HCT116 (cell line): ENCODE measurements around the gene DENND2A. TPM values are rescaled to one million over a fixed set of nuclear protein-coding genes. Genes with fewer than 3 reads are reported as not detected.

Source experiments
- ATAC-seq: fragments of 200-7000 bp; cut with Tn5 transposase; 2 replicates; pipeline ENCODE4 v1.9.1; 2020; ENCODE audit warnings: mild to moderate bottlenecking, moderate library complexity
- BruUV-seq: library from RNA; stranded (reverse); fragments of 400-500 nt; replicated peaks from 2 replicates; lab custom pipeline; 2021; lab: Mats Ljungman, UMichigan
- CTCF ChIA-PET: fragments of 300-600 bp; sonication (Branson Sonifier 250); formaldehyde crosslinking; loops from one replicate; lab custom pipeline; 2021; ENCODE audit warnings: antibody characterized with exemption; lab: Charles Lee
- POLR2A ChIA-PET: fragments of 300-600, 350-600 bp; sonication (Branson Sonifier 250); formaldehyde crosslinking; loops from one replicate; lab custom pipeline; 2021; ENCODE audit warnings: antibody characterized with exemption; lab: Charles Lee
- RAD21 ChIA-PET, 2 experiments: fragments of 300-600 bp; sonication (Branson Sonifier 250); formaldehyde crosslinking; loops; one replicate each; lab custom pipeline; 2023; ENCODE audit warnings: low total read pairs in 2 of 2; ENCODE audit not compliant: uncharacterized antibody in 2 of 2, unreplicated experiment in 2 of 2, low non-redundant PET in 1 of 2; lab: Charles Lee
- DNase-seq: peaks from one replicate; pipeline ENCODE4 v3.0.0-alpha.2; 2010; ENCODE audit warnings: low read depth, low spot score
- H2AFZ ChIP-seq: fragments of 200-600 bp; shearing (Covaris generic), sonication (generic); 2 replicates; pipeline ENCODE4 v1.6.1; 2017; ENCODE audit warnings: low read depth, mixed run types, mixed read lengths, antibody characterized with exemption, low read length; ENCODE audit not compliant: poor library complexity, severe bottlenecking
- H3K27ac ChIP-seq: 2 replicates; pipeline ENCODE4 v1.5.1; 2012; ENCODE audit warnings: low read depth, low read length
- H3K27me3 ChIP-seq: fragments of 200-600 bp; sonication (generic); 2 replicates; pipeline ENCODE4 v1.6.1; 2016; ENCODE audit warnings: mixed run types, low read length, mixed read lengths; ENCODE audit not compliant: insufficient read depth
- H3K36me3 ChIP-seq, 2 experiments: fragments of 200-500 bp in 1 of 2; fragments of 200-600 bp in 1 of 2; sonication (Bioruptor generic) in 1 of 2; sonication (generic) in 1 of 2; 2 replicates each; pipeline versions ENCODE4 v1.5.1 to v1.6.1; 2014 to 2016; ENCODE audit warnings: low read length in 2 of 2, inconsistent platforms in 1 of 2, mixed read lengths in 1 of 2, mixed run types in 1 of 2; ENCODE audit not compliant: insufficient read depth in 2 of 2, control insufficient read depth in 1 of 2
- H3K4me1 ChIP-seq, 2 experiments: fragments of 200-600 bp in 1 of 2; sonication (generic) in 1 of 2; 2 replicates each; pipeline versions ENCODE4 v1.5.1 to v1.6.1; 2012 to 2017; ENCODE audit warnings: low read length in 2 of 2, inconsistent platforms in 1 of 2, mild to moderate bottlenecking in 1 of 2, mixed read lengths in 1 of 2, mixed run types in 1 of 2, moderate library complexity in 1 of 2; ENCODE audit not compliant: insufficient read depth in 2 of 2, control insufficient read depth in 1 of 2
- H3K4me2 ChIP-seq: fragments of 200-600 bp; sonication (generic); 2 replicates; pipeline ENCODE4 v1.6.1; 2017; ENCODE audit warnings: mixed run types, low read length, mixed read lengths
- H3K4me3 ChIP-seq, 2 experiments: fragments of 200-600 bp in 1 of 2; sonication (generic) in 1 of 2; replicated peaks in 1 of 2; 2 replicates each; pipeline ENCODE4 v1.5.1; 2011 to 2016; ENCODE audit warnings: low read length in 2 of 2, control low read depth in 1 of 2, low read depth in 1 of 2, mild to moderate bottlenecking in 1 of 2, mixed read lengths in 1 of 2, mixed run types in 1 of 2
- H3K79me2 ChIP-seq: fragments of 200-600 bp; sonication (generic); 2 replicates; pipeline ENCODE4 v1.6.1; 2017; ENCODE audit warnings: mild to moderate bottlenecking, mixed run types, low read length, moderate library complexity, mixed read lengths; ENCODE audit not compliant: insufficient read depth
- H3K9ac ChIP-seq: fragments of 200-600 bp; sonication (generic); 2 replicates; pipeline ENCODE4 v1.6.1; 2016; ENCODE audit warnings: low read length, mixed read lengths
- H3K9me2 ChIP-seq: fragments of 200-600 bp; sonication (generic), shearing (Covaris generic); 2 replicates; pipeline ENCODE4 v1.6.1; 2017; ENCODE audit warnings: mixed run types, mild to moderate bottlenecking, moderate library complexity; ENCODE audit not compliant: insufficient read depth
- H3K9me3 ChIP-seq, 2 experiments: fragments of 200-500 bp in 1 of 2; fragments of 200-600 bp in 1 of 2; sonication (Bioruptor generic) in 1 of 2; sonication (generic) in 1 of 2; 2 replicates each; pipeline ENCODE4 v1.6.1; 2014 to 2017; ENCODE audit warnings: low read length in 2 of 2, mixed read lengths in 2 of 2, inconsistent platforms in 1 of 2, low read depth in 1 of 2, mild to moderate bottlenecking in 1 of 2, mixed run types in 1 of 2, moderate library complexity in 1 of 2; ENCODE audit not compliant: control insufficient read depth in 1 of 2, insufficient read depth in 1 of 2
- H4K20me1 ChIP-seq: fragments of 200-600 bp; sonication (generic), shearing (Covaris generic); 2 replicates; pipeline ENCODE4 v1.6.1; 2017; ENCODE audit warnings: mixed run types, mild to moderate bottlenecking, moderate library complexity; ENCODE audit not compliant: insufficient read depth
- CBX3 ChIP-seq: IDR thresholded peaks from 2 replicates; pipeline ENCODE4 v1.6.1; 2012; ENCODE audit warnings: low read depth
- CEBPB ChIP-seq: IDR thresholded peaks from 2 replicates; pipeline ENCODE4 v1.6.1; 2012; ENCODE audit warnings: low read depth
- EGR1 ChIP-seq: IDR thresholded peaks from 2 replicates; pipeline ENCODE4 v1.6.1; 2012; ENCODE audit warnings: low read depth
- EZH2 ChIP-seq: fragments of 200-600 bp; sonication (generic); IDR thresholded peaks from 2 replicates; pipeline ENCODE4 v1.6.1; 2017; ENCODE audit warnings: antibody characterized with exemption, mixed run types
- EZH2phosphoT487 ChIP-seq: fragments of 200-600 bp; IDR thresholded peaks from 2 replicates; pipeline ENCODE4 v1.6.1; 2018; ENCODE audit warnings: antibody characterized with exemption, borderline replicate concordance
- FOSL1 ChIP-seq: IDR thresholded peaks from 2 replicates; pipeline ENCODE4 v1.6.1; 2012; ENCODE audit warnings: low read depth
- JUND ChIP-seq: IDR thresholded peaks from 2 replicates; pipeline ENCODE4 v1.6.1; 2012
- POLR2A ChIP-seq: IDR thresholded peaks from 2 replicates; pipeline ENCODE4 v1.7.0; 2011; ENCODE audit warnings: borderline replicate concordance; ENCODE audit not compliant: insufficient read depth, insufficient read length; ENCODE audit errors: extremely low read depth
- RAD21 ChIP-seq: IDR thresholded peaks from 2 replicates; pipeline ENCODE4 v1.6.1; 2012; ENCODE audit warnings: low read depth, mild to moderate bottlenecking
- SIN3A ChIP-seq: IDR thresholded peaks from 2 replicates; pipeline ENCODE4 v1.6.1; 2012; ENCODE audit warnings: low read depth
- SP1 ChIP-seq: IDR thresholded peaks from 2 replicates; pipeline ENCODE4 v1.6.1; 2012; ENCODE audit warnings: low read depth
- SRF ChIP-seq: IDR thresholded peaks from 2 replicates; pipeline ENCODE4 v1.6.1; 2012; ENCODE audit warnings: low read depth
- TCF7L2 ChIP-seq: IDR thresholded peaks from 2 replicates; pipeline ENCODE4 v1.7.0; 2011; ENCODE audit warnings: borderline replicate concordance, inconsistent platforms; ENCODE audit not compliant: insufficient read depth, insufficient read length; ENCODE audit errors: extremely low read depth
- YY1 ChIP-seq: IDR thresholded peaks from 2 replicates; pipeline ENCODE4 v1.6.1; 2011; ENCODE audit warnings: low read length, low read depth, moderate library complexity, mild to moderate bottlenecking; ENCODE audit not compliant: insufficient replicate concordance; ENCODE audit errors: extremely low read depth
- ZNF274 ChIP-seq: fragments of 200-500 bp; sonication (Bioruptor generic); IDR thresholded peaks from 2 replicates; pipeline ENCODE4 v1.6.1; 2014; ENCODE audit warnings: mild to moderate bottlenecking, low read depth, low read length, inconsistent platforms
- intact Hi-C: fragments of 100-400 bp; cut with micrococcal nuclease; formaldehyde crosslinking; loops from 2 replicates; pipeline ENCODE4 v1.10.0; 2022
- total RNA-seq: library from RNA; stranded (reverse); gene quantifications from one replicate; pipeline ENCODE4 v1.2.1, GENCODE V29; 2021; ENCODE audit not compliant: unreplicated experiment
- TF ChIP-seq, protein P1 (sequence below): IDR thresholded peaks from 2 replicates; pipeline ENCODE4 v1.6.1; 2012; ENCODE audit warnings: low read depth
- TF ChIP-seq, protein P2 (sequence below): IDR thresholded peaks from 2 replicates; pipeline ENCODE4 v1.6.1; 2012
- TF ChIP-seq, protein P3 (sequence below): IDR thresholded peaks from 2 replicates; pipeline ENCODE4 v1.6.1; 2011; ENCODE audit warnings: mild to moderate bottlenecking, low read length, moderate library complexity; ENCODE audit not compliant: insufficient replicate concordance; ENCODE audit errors: extremely low read depth

Gene DENND2A
- total RNA-seq, 1 experiment from 2014 or later = 0.12 TPM

DNA sequence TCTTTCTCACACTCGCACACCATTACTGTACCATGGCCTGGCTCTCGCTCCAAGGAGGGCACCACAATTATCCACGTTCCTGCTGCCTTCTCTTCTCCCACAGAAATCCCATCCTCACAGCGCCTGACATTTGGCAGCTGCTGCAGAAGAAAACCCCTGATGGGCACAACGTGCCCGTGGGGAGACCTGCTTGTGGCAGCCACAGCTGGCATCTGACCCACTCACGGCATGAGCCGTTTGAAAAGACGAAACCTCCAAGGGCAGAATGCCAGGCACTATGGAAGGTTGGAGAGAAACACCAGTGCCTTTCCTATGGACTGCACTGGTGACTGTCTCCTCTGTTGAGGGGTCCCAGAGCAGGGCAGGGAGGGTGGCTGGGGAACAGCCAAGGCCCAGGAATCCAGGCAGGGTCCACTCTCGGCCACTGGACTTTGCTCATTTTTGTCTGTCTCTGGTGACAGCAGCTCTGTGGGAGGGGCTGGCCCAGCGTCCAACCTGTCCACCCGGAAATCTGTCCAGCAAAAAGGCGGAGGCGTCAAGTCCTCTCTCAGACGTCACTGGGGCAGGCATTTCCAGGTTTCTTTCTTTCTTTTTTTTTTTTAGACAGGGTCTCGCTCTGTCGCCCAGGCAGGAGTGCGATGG lies 100.4 kb downstream of the DENND2A start:
- POLR2A ChIA-PET = no interaction called here
- H3K27me3 ChIP-seq = no peaks in the 10 kb centered on the region
- no peak for ATAC-seq
- TF ChIP-seq, protein P1, sequence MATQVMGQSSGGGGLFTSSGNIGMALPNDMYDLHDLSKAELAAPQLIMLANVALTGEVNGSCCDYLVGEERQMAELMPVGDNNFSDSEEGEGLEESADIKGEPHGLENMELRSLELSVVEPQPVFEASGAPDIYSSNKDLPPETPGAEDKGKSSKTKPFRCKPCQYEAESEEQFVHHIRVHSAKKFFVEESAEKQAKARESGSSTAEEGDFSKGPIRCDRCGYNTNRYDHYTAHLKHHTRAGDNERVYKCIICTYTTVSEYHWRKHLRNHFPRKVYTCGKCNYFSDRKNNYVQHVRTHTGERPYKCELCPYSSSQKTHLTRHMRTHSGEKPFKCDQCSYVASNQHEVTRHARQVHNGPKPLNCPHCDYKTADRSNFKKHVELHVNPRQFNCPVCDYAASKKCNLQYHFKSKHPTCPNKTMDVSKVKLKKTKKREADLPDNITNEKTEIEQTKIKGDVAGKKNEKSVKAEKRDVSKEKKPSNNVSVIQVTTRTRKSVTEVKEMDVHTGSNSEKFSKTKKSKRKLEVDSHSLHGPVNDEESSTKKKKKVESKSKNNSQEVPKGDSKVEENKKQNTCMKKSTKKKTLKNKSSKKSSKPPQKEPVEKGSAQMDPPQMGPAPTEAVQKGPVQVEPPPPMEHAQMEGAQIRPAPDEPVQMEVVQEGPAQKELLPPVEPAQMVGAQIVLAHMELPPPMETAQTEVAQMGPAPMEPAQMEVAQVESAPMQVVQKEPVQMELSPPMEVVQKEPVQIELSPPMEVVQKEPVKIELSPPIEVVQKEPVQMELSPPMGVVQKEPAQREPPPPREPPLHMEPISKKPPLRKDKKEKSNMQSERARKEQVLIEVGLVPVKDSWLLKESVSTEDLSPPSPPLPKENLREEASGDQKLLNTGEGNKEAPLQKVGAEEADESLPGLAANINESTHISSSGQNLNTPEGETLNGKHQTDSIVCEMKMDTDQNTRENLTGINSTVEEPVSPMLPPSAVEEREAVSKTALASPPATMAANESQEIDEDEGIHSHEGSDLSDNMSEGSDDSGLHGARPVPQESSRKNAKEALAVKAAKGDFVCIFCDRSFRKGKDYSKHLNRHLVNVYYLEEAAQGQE = no peak
- TF ChIP-seq RAD21 (no peak), CEBPB (no peak), EZH2 (no peak), JUND (no peak), POLR2A (no peak), EGR1 (no peak), EZH2phosphoT487 (no peak), SP1 (no peak), TCF7L2 (no peak), CBX3 (no peak), FOSL1 (no peak), YY1 (no peak), ZNF274 (no peak), SIN3A (no peak), SRF (no peak)
- TF ChIP-seq, protein P2, sequence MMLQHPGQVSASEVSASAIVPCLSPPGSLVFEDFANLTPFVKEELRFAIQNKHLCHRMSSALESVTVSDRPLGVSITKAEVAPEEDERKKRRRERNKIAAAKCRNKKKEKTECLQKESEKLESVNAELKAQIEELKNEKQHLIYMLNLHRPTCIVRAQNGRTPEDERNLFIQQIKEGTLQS = no peak
- TF ChIP-seq, protein P3, sequence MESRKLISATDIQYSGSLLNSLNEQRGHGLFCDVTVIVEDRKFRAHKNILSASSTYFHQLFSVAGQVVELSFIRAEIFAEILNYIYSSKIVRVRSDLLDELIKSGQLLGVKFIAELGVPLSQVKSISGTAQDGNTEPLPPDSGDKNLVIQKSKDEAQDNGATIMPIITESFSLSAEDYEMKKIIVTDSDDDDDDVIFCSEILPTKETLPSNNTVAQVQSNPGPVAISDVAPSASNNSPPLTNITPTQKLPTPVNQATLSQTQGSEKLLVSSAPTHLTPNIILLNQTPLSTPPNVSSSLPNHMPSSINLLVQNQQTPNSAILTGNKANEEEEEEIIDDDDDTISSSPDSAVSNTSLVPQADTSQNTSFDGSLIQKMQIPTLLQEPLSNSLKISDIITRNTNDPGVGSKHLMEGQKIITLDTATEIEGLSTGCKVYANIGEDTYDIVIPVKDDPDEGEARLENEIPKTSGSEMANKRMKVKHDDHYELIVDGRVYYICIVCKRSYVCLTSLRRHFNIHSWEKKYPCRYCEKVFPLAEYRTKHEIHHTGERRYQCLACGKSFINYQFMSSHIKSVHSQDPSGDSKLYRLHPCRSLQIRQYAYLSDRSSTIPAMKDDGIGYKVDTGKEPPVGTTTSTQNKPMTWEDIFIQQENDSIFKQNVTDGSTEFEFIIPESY = no peak
- TF ChIP-seq, all 23 proteins: peak for 0
- H3K4me1 ChIP-seq = peaks cover 23 to 25% of the 10 kb centered on the region in 2 experiments
- no peaks in the 10 kb centered on the region for H3K9me3 ChIP-seq
- intact Hi-C loops = loop anchor here (5.0 kb wide), 1 partner anchor 57 kb away; no protein-coding TSS in a partner anchor
- H4K20me1 ChIP-seq = no peaks in the 10 kb centered on the region
- H3K9ac ChIP-seq = no peak overlapping the region
- H2AFZ ChIP-seq = no peak overlapping the region
- H3K4me3 ChIP-seq = no peak overlapping the region
- CTCF ChIA-PET = no interaction called here
- no peaks in the 10 kb centered on the region for H3K36me3 ChIP-seq
- H3K79me2 ChIP-seq = no peaks in the 10 kb centered on the region
- RAD21 ChIA-PET = no interaction called here
- no peak overlapping the region for H3K4me2 ChIP-seq
- no peaks in the 10 kb centered on the region for H3K9me2 ChIP-seq
- no TSS peak for BruUV-seq
- no peak overlapping the region for H3K27ac ChIP-seq
- DNase-seq = no peak
